ENCODE measurements around the gene STARD3NL.
"Not testable (repeated sequence)": the region's sequence is repeated elsewhere in the genome, so short reads cannot be mapped to it uniquely, and the experiment has no call there.

STARD3NL gene

GRCh38 chr7:38262545-38262944 is 84.5 kb downstream of the STARD3NL start:
- Histone ChIP-seq H3K36me3 (ENCODE audit: insufficient read depth, low read length) (no peaks in the 10 kb centered on the region), H3K27ac (no peak overlapping the region), H3K4me3 (no peak overlapping the region), H3K9me3 (ENCODE audit: low read depth, low read length) (no peaks in the 10 kb centered on the region), H3K9ac (ENCODE audit: insufficient read length) (no peak overlapping the region)
- no peak for DNase-seq (ENCODE audit: low read depth, low spot score)
- TF ChIP-seq POLR2AphosphoS5 (IDR thresholded peaks at IDR 0.05; ENCODE audit: borderline replicate concordance, low read depth, low read length) (no peak), EZH2 (IDR thresholded peaks at IDR 0.05) (no peak), FOXP2 (optimal IDR thresholded peaks at IDR 0.05; ENCODE audit: control extremely low read depth, extremely low read length, insufficient read depth) (no peak)

DNA sequence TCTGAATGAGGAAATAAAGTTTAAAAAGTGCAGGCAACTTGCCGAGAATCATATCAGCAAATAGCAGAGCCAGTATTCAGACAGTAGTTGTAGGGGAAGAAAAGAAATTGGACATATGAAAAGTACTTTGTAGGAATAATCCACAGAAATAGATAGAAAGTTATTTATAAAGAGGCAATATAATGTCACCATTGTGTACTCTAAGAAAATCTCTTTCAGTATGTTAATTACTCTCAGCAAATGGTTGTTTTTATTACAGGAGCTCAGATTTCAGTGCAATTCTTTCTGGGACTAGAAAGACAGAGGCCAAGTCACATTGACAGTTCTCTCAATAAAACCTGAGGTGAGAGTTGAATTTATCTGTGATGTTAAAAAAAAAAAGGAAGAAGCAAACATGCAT is 85.2 kb downstream of the STARD3NL start:
- H3K9ac ChIP-seq (ENCODE audit: insufficient read length); H3K4me3 ChIP-seq; H3K36me3 ChIP-seq (ENCODE audit: insufficient read depth, low read length); H3K27ac ChIP-seq; DNase-seq (ENCODE audit: low read depth, low spot score); H3K9me3 ChIP-seq (ENCODE audit: low read depth, low read length): not testable (repeated sequence)

GRCh38 chr7:38264602-38265001 is 86.6 kb downstream of the STARD3NL start:
- not testable (repeated sequence) for H3K9ac ChIP-seq (ENCODE audit: insufficient read length); DNase-seq (ENCODE audit: low read depth, low spot score); H3K4me3 ChIP-seq; H3K9me3 ChIP-seq (ENCODE audit: low read depth, low read length); H3K36me3 ChIP-seq (ENCODE audit: insufficient read depth, low read length); H3K27ac ChIP-seq

- H3K9ac ChIP-seq (ENCODE audit: insufficient read length); DNase-seq (ENCODE audit: low read depth, low spot score); H3K4me3 ChIP-seq; H3K27ac ChIP-seq; H3K36me3 ChIP-seq (ENCODE audit: insufficient read depth, low read length); H3K9me3 ChIP-seq (ENCODE audit: low read depth, low read length): not testable (repeated sequence)
Observed at GRCh38 chr7:38265958-38266357, 87.9 kb downstream of the STARD3NL start.

- H3K9ac ChIP-seq (ENCODE audit: insufficient read length); H3K9me3 ChIP-seq (ENCODE audit: low read depth, low read length); H3K36me3 ChIP-seq (ENCODE audit: insufficient read depth, low read length); H3K27ac ChIP-seq; H3K4me3 ChIP-seq; DNase-seq (ENCODE audit: low read depth, low spot score): not testable (repeated sequence)
Observed at GRCh38 chr7:38269704-38270346, 91.8 kb downstream of the STARD3NL start.

- H3K9ac ChIP-seq (ENCODE audit: insufficient read length); DNase-seq (ENCODE audit: low read depth, low spot score); H3K4me3 ChIP-seq; H3K9me3 ChIP-seq (ENCODE audit: low read depth, low read length); H3K36me3 ChIP-seq (ENCODE audit: insufficient read depth, low read length); H3K27ac ChIP-seq: not testable (repeated sequence)
Observed at GRCh38 chr7:38270405-38270804, 92.4 kb downstream of the STARD3NL start.

DNA sequence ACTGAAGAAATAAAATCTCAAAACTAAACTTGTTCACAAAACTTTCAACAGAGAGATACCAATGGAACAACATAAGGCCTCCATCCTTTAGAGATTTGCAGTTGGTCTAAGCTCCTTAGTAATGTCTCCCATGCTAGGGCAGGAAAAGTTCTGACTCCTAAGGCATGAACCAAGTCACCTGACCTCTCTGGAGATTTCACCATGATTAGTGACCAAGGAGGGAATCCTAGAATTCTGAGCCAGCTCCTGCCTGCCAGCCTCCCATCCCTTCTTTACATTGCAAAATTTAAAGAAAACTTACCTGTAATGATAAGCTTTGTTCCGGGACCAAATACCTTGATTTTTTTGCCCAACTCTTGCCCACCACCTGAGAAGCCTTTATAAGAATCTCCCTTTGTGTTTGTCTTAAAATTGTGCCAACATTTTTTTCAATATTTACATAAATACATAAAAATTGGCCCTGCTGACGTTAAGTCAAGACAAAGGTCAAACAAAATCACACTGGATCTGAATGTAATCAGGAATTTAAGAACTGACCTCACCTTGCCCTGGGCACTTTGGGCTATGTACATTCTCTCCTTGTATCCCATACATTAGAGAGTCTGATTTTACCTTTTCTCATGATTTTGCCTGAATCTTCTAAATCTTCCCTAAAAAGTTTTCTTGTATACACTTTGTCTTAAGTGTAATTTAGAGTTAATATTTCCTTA is 95.4 kb downstream of the STARD3NL start, which contains the start of gene TARP:
TSS of gene TARP (minus strand) at position 351 of the 710 bp plus-strand sequence.
- no peak for DNase-seq (ENCODE audit: low read depth, low spot score)
- no peak within 1 kb of the TSS for H3K4me3 ChIP-seq
- H3K36me3 ChIP-seq (ENCODE audit: insufficient read depth, low read length), result no peaks in the 10 kb centered on the region
- H3K27ac ChIP-seq, result no peak within 1 kb of the TSS
- no peak for TF ChIP-seq EZH2 (IDR thresholded peaks at IDR 0.05)
- TF ChIP-seq POLR2AphosphoS5 (IDR thresholded peaks at IDR 0.05; ENCODE audit: borderline replicate concordance, low read depth, low read length), result no peak
- TF ChIP-seq FOXP2 (optimal IDR thresholded peaks at IDR 0.05; ENCODE audit: control extremely low read depth, extremely low read length, insufficient read depth), result no peak
- H3K9me3 ChIP-seq (ENCODE audit: low read depth, low read length), result no peaks in the 10 kb centered on the region
- H3K9ac ChIP-seq (ENCODE audit: insufficient read length), result no peak within 1 kb of the TSS

DNA sequence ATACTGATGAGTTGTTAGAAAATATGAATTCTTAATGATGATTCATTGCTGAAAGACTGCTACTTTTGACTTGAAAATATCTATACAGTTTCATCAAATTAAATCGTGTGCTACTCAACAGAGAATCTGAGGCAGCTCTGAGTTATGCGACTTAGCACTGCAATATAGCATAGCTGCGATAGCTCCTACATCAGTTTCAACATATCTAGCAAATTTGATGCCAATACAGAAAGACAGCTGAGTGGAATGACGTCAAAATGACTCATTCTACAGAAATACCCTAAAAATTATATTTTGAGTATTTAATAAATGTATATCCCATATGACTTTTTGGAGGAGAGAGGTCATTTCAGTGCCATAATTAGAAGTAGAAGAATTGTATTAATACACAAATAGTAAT is 96.4 kb downstream of the STARD3NL start:
- H3K9me3 ChIP-seq (ENCODE audit: low read depth, low read length), result no peaks in the 10 kb centered on the region
- H3K36me3 ChIP-seq (ENCODE audit: insufficient read depth, low read length), result no peaks in the 10 kb centered on the region
- no peak overlapping the region for H3K9ac ChIP-seq (ENCODE audit: insufficient read length)
- DNase-seq (ENCODE audit: low read depth, low spot score), result no peak
- H3K4me3 ChIP-seq, result no peak overlapping the region
- H3K27ac ChIP-seq, result no peak overlapping the region
- TF ChIP-seq EZH2 (IDR thresholded peaks at IDR 0.05) (no peak), POLR2AphosphoS5 (IDR thresholded peaks at IDR 0.05; ENCODE audit: borderline replicate concordance, low read depth, low read length) (no peak), FOXP2 (optimal IDR thresholded peaks at IDR 0.05; ENCODE audit: control extremely low read depth, extremely low read length, insufficient read depth) (no peak)

- Histone ChIP-seq H3K27ac (no peak overlapping the region), H3K9ac (ENCODE audit: insufficient read length) (no peak overlapping the region), H3K9me3 (ENCODE audit: low read depth, low read length) (no peaks in the 10 kb centered on the region), H3K36me3 (ENCODE audit: insufficient read depth, low read length) (no peaks in the 10 kb centered on the region), H3K4me3 (no peak overlapping the region)
- no peak for DNase-seq (ENCODE audit: low read depth, low spot score)
- TF ChIP-seq POLR2AphosphoS5 (IDR thresholded peaks at IDR 0.05; ENCODE audit: borderline replicate concordance, low read depth, low read length) (no peak), FOXP2 (optimal IDR thresholded peaks at IDR 0.05; ENCODE audit: control extremely low read depth, extremely low read length, insufficient read depth) (no peak), EZH2 (IDR thresholded peaks at IDR 0.05) (no peak)
Observed at GRCh38 chr7:38274927-38275620, 97.0 kb downstream of the STARD3NL start.
